ENCODE data around the gene LPGAT1.
"Not testable (repeated sequence)": the region's sequence is repeated elsewhere in the genome, so short reads cannot be mapped to it uniquely, and the experiment has no call there.

Gene LPGAT1, protein sequence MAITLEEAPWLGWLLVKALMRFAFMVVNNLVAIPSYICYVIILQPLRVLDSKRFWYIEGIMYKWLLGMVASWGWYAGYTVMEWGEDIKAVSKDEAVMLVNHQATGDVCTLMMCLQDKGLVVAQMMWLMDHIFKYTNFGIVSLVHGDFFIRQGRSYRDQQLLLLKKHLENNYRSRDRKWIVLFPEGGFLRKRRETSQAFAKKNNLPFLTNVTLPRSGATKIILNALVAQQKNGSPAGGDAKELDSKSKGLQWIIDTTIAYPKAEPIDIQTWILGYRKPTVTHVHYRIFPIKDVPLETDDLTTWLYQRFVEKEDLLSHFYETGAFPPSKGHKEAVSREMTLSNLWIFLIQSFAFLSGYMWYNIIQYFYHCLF

DNA sequence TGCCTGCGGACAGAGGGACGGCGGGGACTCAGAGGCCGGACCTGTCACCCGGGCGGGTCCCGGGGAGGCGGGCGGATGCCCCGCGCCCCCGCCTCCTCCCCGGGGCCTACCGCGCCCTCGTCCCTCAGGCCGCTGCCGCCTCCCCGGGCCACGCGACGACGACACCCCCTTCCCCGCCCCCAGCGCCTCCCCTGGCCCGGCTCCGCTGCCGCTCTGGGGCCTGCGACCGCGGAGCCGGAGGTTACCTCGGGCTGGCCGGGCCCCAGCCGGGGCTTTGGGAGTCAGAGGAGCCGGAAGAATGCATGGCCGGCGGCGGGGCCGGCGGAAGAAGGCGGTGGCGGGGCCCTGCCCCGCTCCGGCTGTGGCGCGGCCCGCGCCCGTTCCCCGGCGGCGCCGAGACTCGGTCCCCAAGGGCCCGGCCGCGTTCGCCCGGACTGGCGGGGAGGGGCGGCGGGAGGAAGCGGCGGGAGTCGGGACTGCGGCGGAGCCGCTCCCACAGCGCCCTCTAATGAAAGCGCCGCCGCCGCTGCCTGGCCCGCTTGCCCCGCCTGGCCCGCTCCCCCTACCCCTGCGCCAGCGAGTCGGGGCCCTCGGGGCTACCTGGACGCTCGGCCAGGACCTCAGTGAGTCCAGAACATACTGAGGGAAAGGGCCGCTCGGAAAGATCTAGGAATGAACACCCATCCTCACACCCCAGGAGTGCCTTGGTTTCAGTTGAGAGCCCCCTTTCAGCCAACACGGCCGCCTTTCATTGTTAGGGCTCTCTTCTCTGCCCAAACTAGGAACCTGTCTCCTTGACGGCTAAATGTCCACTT is at the start of gene LPGAT1:
LPGAT1 (minus strand) TSS at position 436 of the 815 bp plus-strand sequence. CDS start 1,467 bp downstream, outside the sequence.
- peak; percentile 84 for DNase-seq (ENCODE audit: low spot score)

DNA sequence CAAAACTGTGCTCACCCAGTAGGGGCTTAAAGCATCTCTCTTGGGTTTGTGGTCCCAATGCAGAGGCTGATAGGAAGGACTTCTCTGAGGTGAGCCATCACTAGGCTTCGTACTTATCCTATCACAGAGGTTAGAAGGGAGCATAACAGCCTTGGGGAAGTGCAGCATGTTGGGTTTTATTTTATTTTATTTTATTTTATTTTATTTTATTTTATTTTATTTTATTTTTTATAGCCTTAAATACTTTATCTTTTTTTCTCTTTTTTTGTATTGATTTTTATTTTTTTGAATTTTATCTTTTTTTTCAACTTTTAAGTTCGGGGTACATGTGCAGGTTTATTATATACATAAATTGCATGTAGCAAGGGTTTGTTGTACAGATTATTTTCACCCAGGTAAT is 48.9 kb upstream of the LPGAT1 start:
- DNase-seq (ENCODE audit: low spot score): no peak

DNA sequence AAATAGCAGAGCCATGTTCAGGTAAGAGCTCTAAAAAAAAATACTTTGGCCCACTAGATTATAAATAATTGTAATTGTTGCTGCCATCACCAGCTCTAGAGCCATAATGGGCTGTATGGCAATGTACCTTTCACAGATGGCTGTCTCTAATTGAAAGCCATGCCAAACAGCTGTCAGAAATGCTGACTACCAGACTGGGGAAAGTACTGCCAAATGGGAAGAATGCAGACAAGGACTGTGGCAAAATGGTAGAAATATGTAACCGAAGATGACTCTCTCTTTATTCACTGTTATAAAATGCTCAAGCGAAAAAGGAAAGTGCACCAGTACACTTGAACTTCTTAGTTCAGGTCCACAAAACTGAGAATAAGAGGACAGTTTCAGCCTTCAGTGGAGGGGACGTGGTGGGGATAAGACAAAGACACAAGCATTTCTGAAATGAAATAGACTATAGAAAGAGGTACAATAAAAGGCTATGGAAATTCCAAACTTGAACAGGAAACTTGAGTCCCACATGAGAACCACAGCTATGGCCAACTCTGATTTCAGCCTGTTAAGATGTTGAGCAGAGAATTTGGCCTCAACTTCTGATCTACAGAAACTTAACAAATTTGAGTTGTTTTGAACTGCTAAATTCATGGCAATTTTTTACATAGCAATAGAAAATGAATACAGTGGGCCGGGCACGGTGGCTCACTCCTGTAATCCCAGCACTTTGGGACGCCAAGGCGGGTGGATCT is 46.5 kb upstream of the LPGAT1 start:
- no peak for DNase-seq (ENCODE audit: low spot score)

DNA sequence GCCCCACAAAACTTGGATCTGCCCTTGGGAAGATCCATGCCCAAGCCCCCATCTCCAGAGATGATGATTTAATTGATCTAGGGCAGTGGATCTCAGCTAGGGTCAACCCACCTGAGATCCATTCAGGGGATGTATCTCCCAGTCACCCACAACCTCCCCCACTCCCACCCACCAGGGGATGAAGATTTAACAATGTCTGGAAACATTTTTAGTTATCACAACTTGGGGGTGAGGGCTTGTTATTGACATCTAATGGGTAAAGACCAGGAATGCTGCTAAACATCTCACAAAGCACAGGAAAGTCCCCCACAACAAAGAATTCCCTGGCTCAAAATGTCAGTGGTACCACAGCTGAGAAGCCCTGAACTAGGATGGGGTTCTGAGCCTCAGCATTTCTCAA is 45.0 kb upstream of the LPGAT1 start:
- DNase-seq (ENCODE audit: low spot score): no peak

DNA sequence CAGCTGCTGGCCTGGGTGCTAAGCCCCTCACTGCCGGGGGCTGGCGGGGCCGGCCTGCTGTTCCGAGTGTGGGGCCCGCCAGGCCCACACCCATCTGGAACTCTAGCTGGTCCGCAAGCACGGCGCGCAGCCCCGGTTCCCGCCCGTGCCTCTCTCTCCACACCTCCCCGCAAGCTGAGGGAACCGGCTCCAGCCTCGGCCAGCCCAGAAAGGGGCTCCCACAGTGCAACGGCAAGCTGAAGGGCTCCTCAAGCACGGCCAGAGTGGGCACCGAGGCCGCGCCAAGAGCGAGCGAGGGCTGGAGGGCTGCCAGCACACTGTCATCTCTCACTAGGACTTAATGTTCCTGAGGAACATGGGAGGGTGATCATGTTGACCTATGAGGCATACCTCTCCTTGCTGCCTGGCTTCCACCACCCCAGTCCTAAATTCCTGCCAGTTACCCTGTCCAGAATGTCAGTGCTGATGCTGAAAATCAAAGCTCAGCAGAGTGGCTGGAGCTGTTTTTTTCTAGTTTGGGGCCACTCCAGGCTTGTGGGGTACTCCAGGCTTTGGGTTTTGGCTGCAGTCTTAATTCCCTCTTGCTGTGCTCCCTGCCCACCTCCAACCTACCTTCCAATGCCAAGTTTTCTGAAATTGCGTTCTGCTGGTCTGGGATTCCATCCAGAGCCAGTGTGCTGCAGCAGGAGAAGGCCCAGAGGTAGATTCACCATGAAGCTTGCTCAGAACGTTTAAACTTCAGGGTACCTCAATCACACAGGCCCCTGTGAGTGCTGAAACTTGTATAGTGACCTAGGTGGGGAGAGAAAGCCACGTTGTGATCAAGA is 44.2 kb upstream of the LPGAT1 start:
- no peak for DNase-seq (ENCODE audit: low spot score)

DNA sequence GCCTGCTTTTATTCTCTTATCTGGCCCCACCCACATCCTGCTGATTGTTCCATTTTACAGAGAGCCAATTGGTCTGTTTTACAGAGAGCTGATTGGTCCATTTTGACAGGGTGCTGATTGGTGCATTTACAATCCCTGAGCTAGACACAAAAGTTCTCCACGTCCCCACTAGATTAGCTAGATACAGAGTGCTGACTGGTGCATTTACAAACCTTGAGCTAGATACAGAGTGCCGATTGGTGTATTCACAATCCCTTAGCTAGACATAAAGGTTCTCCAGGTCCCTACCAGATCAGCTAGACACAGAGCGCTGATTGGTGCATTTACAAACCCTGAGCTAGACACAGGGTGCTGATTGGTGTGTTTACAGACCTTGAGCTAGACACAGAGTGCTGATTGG is 43.2 kb upstream of the LPGAT1 start:
- DNase-seq (ENCODE audit: low spot score): not testable (repeated sequence)

DNA sequence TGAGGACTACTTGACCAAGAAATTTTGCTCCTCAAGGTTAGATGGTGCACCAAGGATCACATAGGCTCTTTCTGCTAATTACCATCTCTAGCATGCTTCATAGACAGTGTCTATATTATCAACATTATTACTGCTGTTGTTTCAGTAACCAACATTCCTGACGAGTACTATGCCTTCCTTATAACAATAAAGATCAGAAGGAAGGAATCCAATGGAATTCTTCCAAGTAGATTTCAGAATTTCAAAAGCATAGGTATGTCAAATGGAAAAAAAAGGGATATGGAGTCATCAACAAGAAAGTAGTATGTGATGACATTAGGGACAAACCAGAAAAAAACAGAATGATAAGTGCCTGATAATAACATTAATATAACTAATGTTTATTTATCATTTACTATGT is 39.6 kb upstream of the LPGAT1 start:
- DNase-seq (ENCODE audit: low spot score): no peak

DNA sequence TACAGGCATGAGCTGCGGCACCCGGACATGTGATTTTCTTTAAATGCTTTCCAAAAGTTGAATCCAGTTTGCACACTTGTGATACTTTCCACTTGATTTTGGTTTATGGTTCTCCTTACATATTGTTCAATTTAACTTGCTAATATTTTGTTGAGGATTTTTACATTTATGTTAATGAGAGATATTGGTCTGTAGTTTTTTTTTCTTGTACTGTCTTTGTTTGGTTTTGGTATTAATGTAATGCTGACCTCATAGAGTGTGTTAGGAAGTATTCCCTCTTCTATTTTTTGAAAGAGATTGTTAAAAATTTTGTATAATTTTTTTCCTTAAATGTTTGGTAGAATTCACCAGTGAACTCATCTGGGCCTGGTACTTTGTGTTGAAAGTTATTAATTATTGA is 34.6 kb upstream of the LPGAT1 start:
- no peak for DNase-seq (ENCODE audit: low spot score)

DNA sequence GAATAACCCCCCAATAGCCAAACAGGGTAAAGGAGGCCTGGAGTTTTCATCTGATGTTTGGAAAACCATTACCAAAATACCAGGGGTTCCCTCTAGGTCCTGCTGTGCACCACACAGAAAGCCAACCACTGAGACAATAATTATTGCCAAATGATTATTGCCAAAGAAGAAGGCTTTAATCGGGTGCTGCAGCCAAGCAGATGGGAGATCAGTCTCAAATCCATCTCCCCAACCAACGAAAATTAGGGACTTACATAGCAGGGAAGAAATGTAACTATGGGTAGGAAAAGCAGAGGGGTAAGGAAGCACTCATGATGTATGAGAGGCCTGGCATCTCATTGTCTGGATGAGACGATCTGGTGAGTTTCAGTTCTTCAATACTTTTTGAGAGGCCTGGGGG is 28.8 kb upstream of the LPGAT1 start:
- no peak for DNase-seq (ENCODE audit: low spot score)

DNA sequence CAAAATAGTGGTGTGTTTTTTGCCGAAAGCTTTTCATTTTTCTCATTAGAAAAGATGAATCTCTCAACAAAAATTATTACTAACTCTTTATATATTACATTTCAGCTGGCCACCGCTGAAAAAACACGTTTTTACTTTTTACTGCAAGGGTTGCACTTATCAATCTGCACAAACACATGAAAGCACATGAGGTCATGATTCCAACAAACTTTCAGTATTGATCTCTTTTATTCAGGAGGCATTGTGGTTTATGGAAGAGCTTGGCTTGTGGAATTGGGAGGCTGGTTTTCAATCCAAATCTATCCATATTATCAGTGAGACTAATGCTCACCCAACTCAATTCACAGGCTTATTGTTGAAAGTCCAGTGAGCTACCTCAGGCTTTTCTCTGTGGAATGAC is 20.6 kb upstream of the LPGAT1 start:
- DNase-seq (ENCODE audit: low spot score): no peak

DNA sequence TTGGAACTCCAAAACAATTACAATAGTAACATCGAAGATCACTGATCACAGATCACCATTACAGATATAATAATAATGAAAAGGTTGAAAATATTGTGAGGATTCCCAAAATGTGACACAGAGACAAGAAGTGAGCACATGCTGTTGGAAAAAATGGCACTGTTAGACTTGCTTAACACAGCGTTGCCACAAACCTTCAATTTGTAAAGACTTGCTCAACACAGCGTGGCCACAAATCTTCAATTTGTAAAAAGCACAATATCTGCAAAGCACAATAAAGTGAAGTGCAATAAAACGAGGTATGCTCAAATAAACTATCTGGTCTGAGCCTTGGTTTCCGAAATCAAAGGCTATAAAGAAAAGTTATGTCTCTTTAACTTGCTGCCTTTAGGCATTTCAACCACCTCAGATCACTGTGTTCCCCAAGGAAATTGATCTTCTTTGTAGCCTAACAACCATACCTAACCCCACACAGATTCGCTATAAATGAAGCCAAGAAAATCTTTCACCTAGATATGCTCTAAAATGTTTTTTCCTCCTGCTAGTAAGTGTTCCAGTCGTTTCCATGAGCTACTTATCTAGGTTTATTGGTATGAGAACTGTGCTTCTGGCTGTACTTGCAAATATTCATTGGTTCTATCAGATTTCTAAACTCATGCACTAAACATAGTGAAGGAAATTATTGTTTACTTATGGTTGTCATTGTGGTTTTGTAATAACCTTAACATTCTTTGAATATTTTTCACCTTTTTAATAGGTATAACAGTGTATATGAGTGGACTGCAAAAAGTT is 13.1 kb upstream of the LPGAT1 start:
- no peak for DNase-seq (ENCODE audit: low spot score)

DNA sequence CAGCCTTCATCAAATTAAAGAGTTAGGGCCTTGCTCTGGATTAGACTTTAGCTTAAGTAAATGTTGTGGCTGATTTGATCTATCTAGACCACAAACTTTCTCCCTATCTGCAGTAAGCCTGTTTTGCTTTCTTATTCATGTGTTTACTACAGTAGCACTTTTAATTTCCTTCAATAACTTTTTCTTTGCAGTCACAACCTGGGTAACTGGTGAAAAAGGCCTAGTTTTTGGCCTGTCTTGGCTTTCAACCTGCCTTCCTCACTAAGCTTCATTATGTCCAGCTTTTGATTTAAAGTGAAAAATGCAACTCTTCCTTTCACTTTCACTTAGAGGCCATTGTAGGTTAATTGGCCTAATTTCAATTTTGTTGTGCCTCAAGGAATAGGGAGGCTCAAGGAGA is 12.5 kb upstream of the LPGAT1 start:
- DNase-seq (ENCODE audit: low spot score): no peak

DNA sequence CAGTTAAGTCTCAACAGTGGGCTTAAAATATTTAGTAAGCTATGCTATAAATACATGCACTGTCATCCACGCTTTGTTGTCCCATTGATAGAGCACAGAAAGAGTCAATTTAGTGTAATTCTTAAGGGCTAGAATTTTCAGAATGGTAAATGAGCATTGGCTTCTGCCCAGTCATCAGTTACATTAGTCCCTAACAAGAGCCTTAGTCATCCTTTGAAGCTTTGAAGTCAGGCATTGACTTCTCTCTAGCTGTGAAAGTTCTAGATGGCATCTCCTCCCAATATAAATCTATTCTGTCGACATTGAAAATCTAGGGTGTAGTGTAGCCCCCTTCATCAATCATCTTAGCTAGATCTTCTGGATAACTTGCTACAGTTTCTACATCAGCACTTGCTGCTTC is 12.0 kb upstream of the LPGAT1 start:
- DNase-seq (ENCODE audit: low spot score): no peak

DNA sequence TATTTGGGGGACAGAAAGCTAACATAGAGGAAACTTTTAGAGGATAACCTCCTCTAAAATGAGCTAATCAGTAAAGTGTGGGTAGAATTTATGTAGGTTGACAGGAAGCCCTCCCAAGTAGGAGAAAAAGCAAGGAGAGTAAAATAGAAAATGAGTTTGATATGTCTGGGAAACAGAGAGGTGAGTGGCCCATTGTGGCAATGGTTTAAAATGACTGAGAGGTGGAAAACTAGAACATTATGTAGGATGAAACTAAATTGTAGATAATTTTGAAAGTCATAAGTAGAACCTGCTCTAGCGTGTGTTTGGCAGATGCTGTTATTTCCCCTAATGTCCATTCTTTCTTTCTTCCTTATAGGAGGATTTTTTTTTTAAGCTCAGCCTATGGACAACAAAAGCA is 8.5 kb upstream of the LPGAT1 start:
- DNase-seq (ENCODE audit: low spot score): no peak

DNA sequence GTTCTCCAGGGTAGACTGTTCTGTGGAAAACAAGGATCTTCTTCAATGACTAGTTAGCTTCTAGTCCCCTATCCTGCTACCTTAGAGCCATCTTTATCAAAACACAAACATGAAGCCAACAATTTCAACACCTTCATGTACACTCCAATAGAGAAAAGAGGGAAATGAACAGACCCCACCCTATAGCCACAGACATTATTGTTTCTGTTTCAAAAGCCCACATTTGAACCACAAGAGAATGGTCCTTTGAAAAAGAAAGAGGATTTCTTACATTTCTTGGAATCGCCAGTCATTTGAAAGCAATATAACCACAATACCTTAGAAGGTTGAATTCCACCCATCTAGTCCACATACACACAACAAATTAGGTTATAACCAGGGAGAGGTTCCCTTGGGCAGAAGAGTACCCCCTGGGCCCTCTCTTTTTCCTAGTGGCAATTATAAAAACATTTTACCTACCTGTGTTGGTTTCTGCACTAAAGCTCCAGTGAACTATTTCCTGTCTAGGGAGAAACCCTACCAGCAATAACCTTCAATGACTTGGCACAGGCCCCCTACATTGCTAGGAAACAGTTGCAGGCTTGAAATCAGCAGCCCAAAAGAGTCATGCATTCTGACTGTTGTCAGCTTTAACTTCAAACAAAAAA is 2.7 kb upstream of the LPGAT1 start:
- no peak for DNase-seq (ENCODE audit: low spot score)

DNA sequence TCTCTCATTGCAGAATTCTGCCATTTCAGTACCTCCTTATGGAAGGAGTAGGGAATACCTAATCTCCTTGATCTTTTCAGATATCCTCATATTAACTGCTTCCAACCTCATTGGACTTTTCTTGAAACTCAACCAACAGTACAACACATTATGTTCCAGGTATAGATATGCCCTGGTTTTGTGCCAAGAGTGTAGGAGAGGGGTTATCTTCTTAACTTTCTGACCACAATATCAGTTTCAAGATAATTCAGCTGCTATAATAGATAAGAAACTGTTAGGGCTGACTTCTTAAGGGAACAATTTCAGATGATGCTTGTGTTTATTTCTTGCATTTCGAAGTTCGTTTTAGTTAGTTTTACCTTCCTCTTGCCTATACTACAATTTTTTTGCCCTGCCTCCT is 2.1 kb upstream of the LPGAT1 start:
- DNase-seq (ENCODE audit: low spot score): no peak

DNA sequence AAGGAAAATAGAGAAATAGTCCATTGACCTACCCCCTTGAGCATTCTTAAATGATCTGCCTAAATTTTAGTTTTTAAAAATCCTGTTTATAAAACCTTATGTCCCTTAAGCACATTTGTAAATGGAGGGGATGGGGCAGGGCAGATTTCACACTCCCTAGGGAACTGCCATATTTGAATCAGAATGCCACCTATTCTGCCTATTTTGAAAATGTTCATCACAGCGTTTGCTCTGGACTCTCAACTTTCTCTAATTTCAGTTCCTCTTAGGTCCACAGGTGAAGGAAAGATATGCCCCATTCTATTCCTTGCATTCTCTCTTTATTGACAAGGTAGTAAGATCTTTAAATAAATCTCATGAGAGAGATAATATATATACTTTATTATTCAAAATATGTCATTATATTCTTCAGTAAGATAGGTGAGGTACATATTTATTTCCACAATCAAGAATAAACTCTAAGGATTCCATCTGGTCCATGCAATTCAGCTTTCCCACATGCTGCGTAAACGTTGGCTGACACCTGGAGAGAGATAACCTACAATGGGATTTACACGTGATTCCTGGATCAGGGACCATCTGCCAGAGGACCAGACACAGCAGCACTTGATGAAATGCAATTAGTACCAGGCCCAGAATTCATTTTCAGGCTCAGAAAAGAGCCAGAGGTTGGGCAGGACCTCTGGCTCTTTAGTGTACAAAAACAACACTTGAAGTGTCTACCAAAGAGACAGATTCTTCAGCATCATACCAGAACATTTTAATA is 1.2 kb upstream of the LPGAT1 start:
- DNase-seq (ENCODE audit: low spot score): no peak

DNA sequence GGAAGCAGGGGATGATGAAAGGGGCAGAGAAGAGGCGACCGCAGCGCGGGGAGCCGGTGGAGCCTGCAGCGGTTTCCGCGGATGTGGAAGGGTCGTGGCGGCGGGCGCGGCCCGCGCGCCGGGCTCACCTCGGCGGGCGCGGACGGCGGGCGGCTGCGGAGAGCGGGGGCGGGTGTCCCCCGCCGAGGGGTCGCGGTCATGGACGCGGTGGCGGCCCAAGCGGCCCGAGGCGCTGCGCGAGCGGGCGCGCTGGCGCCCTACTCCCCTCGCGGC is 572 bp downstream of the LPGAT1 start:
- peak; percentile 68 for DNase-seq (ENCODE audit: low spot score)

DNA sequence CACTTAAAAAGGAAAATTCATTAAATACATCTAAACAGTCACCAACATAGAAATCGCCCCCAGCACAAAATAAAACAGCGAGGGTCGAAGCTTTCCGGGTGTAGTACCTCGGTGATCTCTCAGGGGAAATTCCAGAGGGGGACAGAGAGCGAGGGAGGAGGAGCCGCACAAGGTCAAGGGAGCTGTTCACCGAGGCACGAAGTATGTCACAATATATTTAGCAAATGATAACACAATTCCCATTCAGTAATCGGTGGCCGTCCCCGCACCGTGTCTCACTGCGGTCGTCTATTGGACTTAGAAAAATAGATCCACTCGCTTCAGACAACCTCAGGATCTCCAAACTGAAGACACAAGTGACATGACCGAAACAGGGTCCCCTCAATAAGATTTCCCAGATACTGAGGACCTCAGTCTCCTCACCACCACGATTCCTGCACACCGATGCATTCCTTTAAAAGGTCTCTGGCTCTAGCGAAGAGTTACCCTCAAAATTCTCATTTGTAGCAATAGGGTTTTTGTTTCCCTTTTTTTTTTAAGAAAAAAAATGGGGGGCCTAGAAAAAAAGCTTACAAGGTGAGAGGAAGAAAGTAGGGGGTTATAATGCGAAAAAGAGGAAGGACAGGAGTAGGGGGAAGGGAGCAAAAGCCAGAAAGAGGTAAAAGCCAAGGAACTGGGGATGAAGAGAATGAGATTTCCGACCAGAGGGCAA is 1.1 kb downstream of the LPGAT1 start:
- DNase-seq (ENCODE audit: low spot score): no peak

Data from left forelimb (tissue), 1 donor.